Stomach (tissue), 4 donors: ENCODE data around the gene DDX6.

Source experiments
- EP300 ChIP-seq: sonication (generic); formaldehyde crosslinking; IDR thresholded peaks from one replicate; pipeline ENCODE4 v1.6.1; 2017; ENCODE audit warnings: antibody characterized with exemption
- POLR2A ChIP-seq, 4 donors: fragments of 450-650 bp; IDR thresholded peaks; one replicate each; pipeline ENCODE4 v1.6.1; 2016; ENCODE audit warnings: antibody characterized with exemption in 4 of 4, control low read depth in 2 of 4, mild to moderate bottlenecking in 1 of 4, moderate library complexity in 1 of 4
- TF ChIP-seq, protein P1 (sequence below), 7 experiments: fragments of 450-650 bp in 4 of 7; fragments of 200-600 bp in 3 of 7; sonication (generic) in 3 of 7; IDR thresholded peaks; one replicate each; pipeline ENCODE4 v1.5.1; 2016 to 2019; ENCODE audit warnings: antibody characterized with exemption in 7 of 7, control low read depth in 2 of 7, mild to moderate bottlenecking in 1 of 7

DNA sequence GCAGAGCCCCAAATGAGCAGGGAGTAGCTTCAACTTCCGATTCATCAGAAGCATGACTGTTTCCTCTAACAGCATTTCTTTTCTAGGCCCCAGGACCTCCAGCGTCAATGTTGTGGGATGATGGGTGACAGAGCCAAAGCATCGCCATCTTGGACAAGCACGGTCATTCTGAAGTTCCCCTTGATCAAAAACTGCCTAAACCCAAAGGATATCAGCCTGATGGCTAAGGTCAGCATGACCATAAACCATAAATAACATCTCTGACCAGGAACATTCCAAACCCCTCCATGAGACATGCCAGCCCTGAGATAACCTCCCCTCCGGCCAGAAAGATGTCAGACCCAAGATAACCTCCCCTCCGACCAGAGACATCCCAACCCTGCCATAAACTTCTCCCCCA lies 82.7 kb downstream of the DDX6 start:
- TF ChIP-seq, protein P1, sequence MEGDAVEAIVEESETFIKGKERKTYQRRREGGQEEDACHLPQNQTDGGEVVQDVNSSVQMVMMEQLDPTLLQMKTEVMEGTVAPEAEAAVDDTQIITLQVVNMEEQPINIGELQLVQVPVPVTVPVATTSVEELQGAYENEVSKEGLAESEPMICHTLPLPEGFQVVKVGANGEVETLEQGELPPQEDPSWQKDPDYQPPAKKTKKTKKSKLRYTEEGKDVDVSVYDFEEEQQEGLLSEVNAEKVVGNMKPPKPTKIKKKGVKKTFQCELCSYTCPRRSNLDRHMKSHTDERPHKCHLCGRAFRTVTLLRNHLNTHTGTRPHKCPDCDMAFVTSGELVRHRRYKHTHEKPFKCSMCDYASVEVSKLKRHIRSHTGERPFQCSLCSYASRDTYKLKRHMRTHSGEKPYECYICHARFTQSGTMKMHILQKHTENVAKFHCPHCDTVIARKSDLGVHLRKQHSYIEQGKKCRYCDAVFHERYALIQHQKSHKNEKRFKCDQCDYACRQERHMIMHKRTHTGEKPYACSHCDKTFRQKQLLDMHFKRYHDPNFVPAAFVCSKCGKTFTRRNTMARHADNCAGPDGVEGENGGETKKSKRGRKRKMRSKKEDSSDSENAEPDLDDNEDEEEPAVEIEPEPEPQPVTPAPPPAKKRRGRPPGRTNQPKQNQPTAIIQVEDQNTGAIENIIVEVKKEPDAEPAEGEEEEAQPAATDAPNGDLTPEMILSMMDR (IDR thresholded peaks at IDR 0.05) = no peak
- no peak for TF ChIP-seq EP300
- TF ChIP-seq POLR2A (IDR thresholded peaks at IDR 0.05) = no peak
